Activated T-cell treated with anti-CD3 and anti-CD28 coated beads, Interleukin-2, amount 50 U/mL, for 4 hours (primary cell): ENCODE data around the gene CABP2. TPM values are rescaled to one million over a fixed set of nuclear protein-coding genes. Genes with fewer than 3 reads are reported as not detected.

Experiments used
- ATAC-seq, 2 donors: fragments of 200-7000 bp; cut with Tn5 transposase; one replicate each; pipeline ENCODE4 v1.10.0; 2021
- DNase-seq: peaks from one replicate; pipeline ENCODE4 v3.0.0-alpha.2; 2020
- H3K27me3 Mint-ChIP-seq: one replicate; pipeline ENCODE4 v1.8.0; 2021; ENCODE audit warnings: low read depth, mixed read lengths
- H3K36me3 Mint-ChIP-seq: one replicate; pipeline ENCODE4 v1.8.0; 2022; ENCODE audit warnings: mixed read lengths; ENCODE audit not compliant: insufficient read depth
- H3K4me1 Mint-ChIP-seq: one replicate; pipeline ENCODE4 v1.8.0; 2021; ENCODE audit warnings: low read depth, mixed read lengths
- H3K4me3 Mint-ChIP-seq: one replicate; pipeline ENCODE4 v1.8.0; 2021; ENCODE audit warnings: mild to moderate bottlenecking, moderate library complexity, mixed read lengths
- H3K9me3 Mint-ChIP-seq: one replicate; pipeline ENCODE4 v1.8.0; 2021; ENCODE audit warnings: mixed read lengths
- total RNA-seq, 3 donors: library from RNA; stranded (reverse); gene quantifications; one replicate each; pipeline ENCODE4 v1.2.1, GENCODE V29; 2021

The CABP2 gene
- total RNA-seq, 3 donors from 2014 or later = not detected

- ATAC-seq = peak; percentile 79 to 80
- H3K4me1 Mint-ChIP-seq = peaks cover 34% of the 10 kb centered on the region
- H3K4me3 Mint-ChIP-seq = peak within 1 kb of the TSS; percentile 87
- DNase-seq = peak; percentile 95
- H3K9me3 Mint-ChIP-seq = no peaks in the 10 kb centered on the region
- H3K36me3 Mint-ChIP-seq = no peaks in the 10 kb centered on the region
- peaks cover 7% of the 10 kb centered on the region for H3K27me3 Mint-ChIP-seq
Measured at GRCh38 chr11:67507864-67508485, 15.3 kb downstream of the CABP2 start, which contains the start of gene CDK2AP2. Gene CDK2AP2 (minus strand): TSS chr11:67508162. CDS start chr11:67508082, 80 bp downstream.

- Mint-ChIP-seq H3K9me3 (no peaks in the 10 kb centered on the region), H3K4me3 (peak overlapping the region; percentile 87), H3K4me1 (peaks cover 37% of the 10 kb centered on the region), H3K36me3 (no peaks in the 10 kb centered on the region), H3K27me3 (peaks cover 7% of the 10 kb centered on the region)
- DNase-seq (no peak), ATAC-seq (no peak)
Measured at GRCh38 chr11:67507242-67507863, 15.9 kb downstream of the CABP2 start.

DNA sequence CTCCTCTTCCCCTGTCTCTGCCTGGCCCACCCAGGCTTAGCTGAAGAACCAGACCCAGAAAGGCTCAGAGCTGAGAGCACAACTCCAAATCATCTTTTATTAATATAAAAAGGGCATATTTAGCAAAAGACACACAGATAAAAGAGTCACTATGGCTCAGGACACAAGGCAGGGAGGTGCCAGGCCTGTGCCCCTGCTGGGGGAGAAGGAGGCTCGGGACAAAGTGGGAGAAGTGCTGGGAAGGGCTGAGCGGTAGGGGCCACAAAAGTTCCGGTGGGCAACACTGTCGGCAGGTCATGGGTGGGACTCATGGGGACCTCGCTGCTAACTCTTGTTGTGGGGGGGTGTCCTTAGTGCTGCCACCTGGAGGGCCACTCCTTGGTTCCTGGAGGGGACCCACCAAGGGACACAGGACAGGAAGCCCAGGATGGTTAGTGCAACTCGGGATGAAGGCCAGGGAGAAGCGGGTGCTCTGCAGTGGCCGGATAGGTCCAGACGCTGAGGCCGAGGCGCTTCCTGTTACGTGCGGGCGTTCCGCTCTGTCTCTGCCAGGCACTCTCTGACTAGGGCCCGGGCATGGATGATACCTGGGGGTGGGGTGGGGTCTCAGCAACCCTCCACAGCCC is 16.7 kb downstream of the CABP2 start:
- H3K4me3 Mint-ChIP-seq = peak overlapping the region; percentile 87
- DNase-seq (no peak), ATAC-seq (no peak)
- H3K9me3 Mint-ChIP-seq = no peaks in the 10 kb centered on the region
- peaks cover 7% of the 10 kb centered on the region for H3K27me3 Mint-ChIP-seq
- H3K4me1 Mint-ChIP-seq = peaks cover 37% of the 10 kb centered on the region
- no peaks in the 10 kb centered on the region for H3K36me3 Mint-ChIP-seq

DNA sequence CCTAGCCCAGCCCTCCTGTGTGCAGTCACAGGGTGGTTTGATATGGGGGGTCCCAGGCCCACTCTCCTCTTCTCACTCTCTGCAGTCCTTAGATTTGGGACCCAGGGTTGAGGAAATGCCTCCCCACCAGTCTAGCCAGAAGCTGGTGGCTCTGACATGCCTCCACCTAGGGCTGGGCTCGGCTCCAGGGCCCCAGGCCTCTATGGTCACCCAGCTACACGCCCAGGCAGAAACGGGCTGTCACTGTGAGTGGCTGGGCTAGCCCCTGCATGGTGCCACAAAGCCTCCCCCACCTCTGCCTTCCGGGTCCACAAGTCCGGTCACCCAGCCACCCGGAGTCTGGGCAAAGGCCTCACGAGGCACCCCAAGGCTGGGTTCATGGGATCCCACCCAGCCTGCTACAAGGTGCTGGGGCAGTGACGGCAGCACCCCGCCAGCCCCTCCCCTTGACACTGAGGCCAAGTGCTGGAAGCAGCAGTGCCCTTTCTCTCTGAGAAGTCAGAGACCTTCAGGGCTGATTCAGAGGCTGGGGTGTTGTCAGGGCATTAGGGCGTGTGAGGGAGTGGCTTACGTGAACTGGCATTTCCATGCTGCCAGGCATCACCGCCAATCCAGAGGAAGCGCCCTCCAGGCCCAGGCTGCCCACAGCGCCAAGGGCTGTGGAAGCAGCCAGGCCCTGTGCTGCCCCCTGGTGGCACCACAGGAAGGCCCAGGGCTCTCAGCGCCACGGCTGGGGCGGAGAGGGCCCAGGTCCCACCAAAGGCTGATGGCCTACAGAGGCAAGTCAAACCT is 17.4 kb downstream of the CABP2 start:
- Mint-ChIP-seq H3K36me3 (peaks cover 6% of the 10 kb centered on the region), H3K9me3 (no peaks in the 10 kb centered on the region), H3K4me3 (peak overlapping the region; percentile 87), H3K27me3 (peaks cover 3% of the 10 kb centered on the region), H3K4me1 (peaks cover 44% of the 10 kb centered on the region)
- DNase-seq (peak; percentile 87), ATAC-seq (peak; percentile 59)

GRCh38 chr11:67504950-67505581 is 18.2 kb downstream of the CABP2 start, which contains the start of gene PITPNM1:
Gene PITPNM1 (minus strand): TSS chr11:67505363. CDS start chr11:67504180, 1,183 bp downstream.
- H3K27me3 Mint-ChIP-seq = no peaks in the 10 kb centered on the region
- H3K9me3 Mint-ChIP-seq = no peaks in the 10 kb centered on the region
- ATAC-seq (peak; percentile 9 to 13), DNase-seq (peak; percentile 68)
- H3K4me1 Mint-ChIP-seq = peaks cover 48% of the 10 kb centered on the region
- peak within 1 kb of the TSS; percentile 89 for H3K4me3 Mint-ChIP-seq
- peaks cover 9% of the 10 kb centered on the region for H3K36me3 Mint-ChIP-seq

- Mint-ChIP-seq H3K4me1 (peaks cover 45% of the 10 kb centered on the region), H3K27me3 (no peaks in the 10 kb centered on the region), H3K9me3 (no peaks in the 10 kb centered on the region), H3K4me3 (peak overlapping the region; percentile 89), H3K36me3 (peaks cover 12% of the 10 kb centered on the region)
- ATAC-seq = no peak
- DNase-seq = no peak
Measured at GRCh38 chr11:67504005-67504949, 19.0 kb downstream of the CABP2 start.

GRCh38 chr11:67503119-67504004 is 19.9 kb downstream of the CABP2 start:
- peak overlapping the region; percentile 66 for H3K4me3 Mint-ChIP-seq
- H3K9me3 Mint-ChIP-seq = no peaks in the 10 kb centered on the region
- no peak for ATAC-seq
- no peak for DNase-seq
- no peaks in the 10 kb centered on the region for H3K27me3 Mint-ChIP-seq
- H3K4me1 Mint-ChIP-seq = peaks cover 38% of the 10 kb centered on the region
- H3K36me3 Mint-ChIP-seq = peaks cover 12% of the 10 kb centered on the region

DNA sequence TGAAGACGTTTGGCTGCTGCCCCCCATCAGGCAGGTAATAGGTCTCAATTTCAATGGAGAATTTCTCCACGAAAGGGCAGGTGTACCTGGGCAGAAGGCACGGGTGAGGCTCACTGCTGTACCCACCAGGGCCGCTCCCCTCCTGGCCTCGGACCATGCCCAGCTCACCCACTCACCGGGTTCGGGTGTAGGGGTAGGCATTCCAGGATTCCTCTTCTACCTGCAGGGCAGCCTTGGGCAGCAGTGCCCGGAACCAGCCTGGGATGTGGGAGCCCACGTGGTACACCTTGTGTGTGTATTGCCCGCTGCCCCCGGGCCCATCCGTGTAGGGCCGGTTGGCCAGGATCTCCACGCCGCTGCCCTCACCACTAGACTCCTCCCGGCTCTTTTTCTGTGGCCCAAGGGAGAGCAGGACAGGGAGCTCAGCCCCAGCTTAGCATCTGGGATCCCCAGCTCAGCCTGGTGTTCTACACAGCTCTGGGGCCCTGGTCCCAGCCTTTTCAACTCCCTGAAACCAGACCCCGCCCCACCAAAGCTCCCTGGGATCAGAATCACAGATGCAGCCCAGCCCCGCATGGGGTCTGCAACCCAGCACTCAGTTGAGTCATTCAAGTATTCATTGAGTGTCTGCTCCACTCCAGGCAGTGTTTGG is 20.8 kb downstream of the CABP2 start:
- Mint-ChIP-seq H3K4me1 (peaks cover 38% of the 10 kb centered on the region), H3K36me3 (peaks cover 14% of the 10 kb centered on the region), H3K9me3 (no peaks in the 10 kb centered on the region), H3K4me3 (peak overlapping the region; percentile 66), H3K27me3 (no peaks in the 10 kb centered on the region)
- ATAC-seq (no peak), DNase-seq (no peak)

DNA sequence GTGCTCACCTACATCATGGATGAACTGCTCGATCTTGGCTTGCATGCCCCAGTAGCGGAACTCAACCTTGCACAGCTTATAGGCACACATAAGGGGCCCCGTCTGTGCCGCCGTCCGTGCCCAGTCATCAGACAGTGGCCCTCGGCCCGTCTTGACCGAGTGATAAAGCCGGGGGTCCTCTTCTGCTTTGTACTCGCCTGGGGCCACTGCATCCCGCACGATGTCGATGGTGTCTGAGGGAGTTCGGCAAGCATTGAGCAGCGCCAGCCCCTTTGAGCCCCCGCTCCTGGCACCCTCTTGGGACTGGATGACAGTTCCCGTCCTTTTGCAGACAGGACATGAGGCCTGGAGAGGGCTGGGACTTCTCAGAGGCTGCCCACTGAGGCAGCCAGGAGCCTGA is 21.4 kb downstream of the CABP2 start:
- no peak for ATAC-seq
- Mint-ChIP-seq H3K4me1 (peaks cover 32% of the 10 kb centered on the region), H3K27me3 (no peaks in the 10 kb centered on the region), H3K9me3 (no peaks in the 10 kb centered on the region), H3K36me3 (peaks cover 14% of the 10 kb centered on the region), H3K4me3 (no peak overlapping the region)
- DNase-seq = no peak

DNA sequence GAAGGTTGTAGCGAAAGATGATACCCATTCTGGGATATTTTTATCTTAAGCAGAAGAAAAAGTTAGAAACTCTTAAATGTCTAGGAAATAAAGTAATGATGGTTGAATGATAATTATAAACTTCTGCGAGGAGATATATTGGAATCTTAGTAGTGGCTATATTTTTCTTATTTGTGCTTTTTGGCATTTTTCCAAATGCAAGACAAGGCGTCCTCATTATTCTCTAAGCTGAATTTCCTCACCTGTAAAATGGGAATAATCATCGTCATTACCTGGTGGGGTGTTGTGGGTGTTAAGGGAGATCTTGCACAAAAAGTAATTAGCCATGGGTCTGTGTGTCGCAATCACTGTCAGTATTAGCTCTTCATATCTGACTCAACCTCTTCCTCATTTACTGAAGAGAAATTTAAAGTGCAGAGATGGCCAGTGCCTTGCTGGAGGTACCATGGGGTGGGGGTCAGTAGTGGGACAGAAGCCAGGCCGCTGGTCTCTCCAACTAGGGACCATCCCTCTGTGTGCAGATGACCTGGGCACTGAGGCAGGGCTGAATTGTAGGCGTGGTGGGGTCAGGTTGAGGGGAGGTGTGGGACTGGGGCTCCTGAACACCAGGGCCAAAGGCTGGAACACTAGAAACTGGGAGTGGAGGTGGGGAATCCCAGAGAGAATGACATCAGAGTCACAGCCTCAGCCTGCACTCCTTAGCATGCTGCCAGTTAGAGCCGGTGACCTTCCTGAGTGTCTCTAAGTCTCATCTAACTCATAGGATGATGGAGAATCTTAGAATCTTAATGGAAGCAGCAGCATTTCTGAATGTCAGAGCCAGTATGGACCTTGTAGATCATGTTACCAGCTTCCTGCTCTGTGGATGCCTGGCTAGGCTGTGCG is 22.2 kb downstream of the CABP2 start:
- H3K27me3 Mint-ChIP-seq = no peaks in the 10 kb centered on the region
- no peak overlapping the region for H3K4me3 Mint-ChIP-seq
- no peak for ATAC-seq
- no peak for DNase-seq
- H3K36me3 Mint-ChIP-seq = peaks cover 14% of the 10 kb centered on the region
- peaks cover 26% of the 10 kb centered on the region for H3K4me1 Mint-ChIP-seq
- H3K9me3 Mint-ChIP-seq = no peaks in the 10 kb centered on the region

- ATAC-seq (no peak), DNase-seq (no peak)
- Mint-ChIP-seq H3K36me3 (peaks cover 14% of the 10 kb centered on the region), H3K4me3 (no peak overlapping the region), H3K4me1 (peaks cover 20% of the 10 kb centered on the region), H3K9me3 (no peaks in the 10 kb centered on the region), H3K27me3 (no peaks in the 10 kb centered on the region)
Measured at GRCh38 chr11:67500484-67500821, 22.8 kb downstream of the CABP2 start.
